GM21423 (cell line): ENCODE measurements around the gene SIX1.

Experiments
- ATAC-seq: cut with Tn5 transposase; IDR thresholded peaks from one replicate; pipeline ENCODE4 v1.9.1; 2021; ENCODE audit warnings: mild to moderate bottlenecking, moderate library complexity; ENCODE audit not compliant: unreplicated experiment

SIX1 gene

GRCh38 chr14:60643141-60643462, 6.2 kb downstream of the SIX1 start:
- ATAC-seq, result no peak

GRCh38 chr14:60642270-60643140, 6.8 kb downstream of the SIX1 start:
- no peak for ATAC-seq

- no peak for ATAC-seq
These were observed 7.5 kb downstream of the SIX1 start for GRCh38 chr14:60641742-60642269.

GRCh38 chr14:60640859-60641741, 8.2 kb downstream of the SIX1 start:
- no peak for ATAC-seq

- no peak for ATAC-seq
These were observed 9.6 kb downstream of the SIX1 start for GRCh38 chr14:60639674-60640073.

- ATAC-seq, result no peak
These were observed 11.6 kb downstream of the SIX1 start for GRCh38 chr14:60637479-60638315.

- no peak for ATAC-seq
These were observed 12.3 kb downstream of the SIX1 start for GRCh38 chr14:60636879-60637478.

- ATAC-seq, result no peak
These were observed 15.1 kb downstream of the SIX1 start for GRCh38 chr14:60634153-60634552.

GRCh38 chr14:60632777-60633176, 16.5 kb downstream of the SIX1 start:
- peak; percentile 76 for ATAC-seq

- peak; percentile 74 for ATAC-seq
These were observed 17.0 kb downstream of the SIX1 start for GRCh38 chr14:60632257-60632656.

GRCh38 chr14:60631842-60632241, 17.4 kb downstream of the SIX1 start:
- no peak for ATAC-seq

- no peak for ATAC-seq
These were observed 19.1 kb downstream of the SIX1 start for GRCh38 chr14:60630129-60630528.

GRCh38 chr14:60628892-60629291, 20.4 kb downstream of the SIX1 start:
- no peak for ATAC-seq

- ATAC-seq, result no peak
These were observed 26.4 kb downstream of the SIX1 start for GRCh38 chr14:60622917-60623257.

GRCh38 chr14:60622210-60622916, 26.9 kb downstream of the SIX1 start:
- no peak for ATAC-seq

GRCh38 chr14:60621386-60621785, 27.9 kb downstream of the SIX1 start:
- no peak for ATAC-seq

- no peak for ATAC-seq
These were observed 31.0 kb downstream of the SIX1 start for GRCh38 chr14:60618241-60618640.

GRCh38 chr14:60616461-60616959, 32.8 kb downstream of the SIX1 start:
- no peak for ATAC-seq

GRCh38 chr14:60602291-60602690, 47.0 kb downstream of the SIX1 start:
- no peak for ATAC-seq

GRCh38 chr14:60599727-60600126, 49.5 kb downstream of the SIX1 start:
- ATAC-seq, result no peak
